ENCODE measurements around the gene KCNQ2.
"Not testable (repeated sequence)": the region's sequence is repeated elsewhere in the genome, so short reads cannot be mapped to it uniquely, and the experiment has no call there.

Gene KCNQ2

DNA sequence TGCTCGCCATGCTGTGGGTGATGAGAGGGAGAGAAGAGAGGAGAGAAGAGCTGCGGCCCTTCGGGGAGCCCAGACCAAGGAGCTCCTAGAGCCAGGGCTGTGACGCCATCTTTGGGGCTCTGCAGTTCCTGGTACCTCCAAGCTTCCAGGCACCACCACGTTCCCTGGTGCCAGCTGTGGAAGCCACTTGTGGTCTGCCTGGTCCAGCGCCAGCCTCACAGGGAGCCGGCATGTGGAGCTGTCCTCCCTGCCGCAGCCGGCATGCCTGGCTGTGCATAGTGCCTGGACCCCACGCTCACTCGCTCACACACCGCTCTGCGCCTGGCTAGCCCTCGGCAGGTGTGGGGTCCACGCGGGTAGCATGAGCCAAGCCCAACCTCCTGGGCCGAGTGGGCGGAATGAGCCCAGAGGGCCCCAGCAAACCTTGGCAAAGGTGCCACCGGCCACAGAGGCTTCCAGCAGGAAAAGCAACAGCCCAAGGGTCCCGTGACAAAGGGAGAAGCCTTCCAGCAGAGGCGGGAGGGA is 92.0 kb downstream of the KCNQ2 start:
- no peak for DNase-seq

DNA sequence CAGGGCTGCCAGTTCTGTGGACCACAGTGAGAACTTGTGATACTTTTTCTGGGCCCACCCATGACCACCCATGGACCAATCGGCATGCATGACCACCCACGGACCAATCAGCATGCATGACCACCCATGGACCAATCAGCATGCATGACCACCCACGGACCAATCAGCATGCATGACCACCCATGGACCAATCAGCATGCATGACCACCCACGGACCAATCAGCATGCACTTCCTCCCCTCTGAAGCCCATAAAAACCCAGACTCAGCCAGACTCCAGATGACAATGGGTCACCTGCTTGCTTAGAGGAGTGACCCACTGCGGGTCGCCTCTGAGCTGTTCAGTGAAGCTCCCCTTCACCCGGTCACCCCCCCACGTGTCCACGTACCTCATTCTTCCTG is 92.6 kb downstream of the KCNQ2 start:
- DNase-seq: not testable (repeated sequence)

DNA sequence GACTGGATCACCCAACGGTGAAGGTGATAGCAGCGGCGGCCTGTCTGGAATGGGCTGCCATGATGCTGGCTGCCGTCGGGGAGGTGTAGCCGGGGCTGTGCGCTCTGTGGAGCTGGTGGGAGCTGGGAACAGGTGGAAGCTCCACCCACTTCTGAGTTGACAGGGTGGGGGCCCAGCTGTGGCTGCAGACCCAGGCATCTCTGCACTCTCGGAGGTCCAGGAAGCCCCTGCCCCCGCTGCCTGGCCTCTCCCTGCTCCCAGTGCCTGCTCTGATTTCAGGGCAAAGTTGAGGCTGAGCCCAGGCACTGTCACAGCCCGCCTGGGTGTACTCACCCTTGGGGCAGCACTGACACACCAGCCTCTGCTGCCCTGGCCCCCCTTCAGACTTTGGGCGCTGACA is 93.2 kb downstream of the KCNQ2 start:
- no peak for DNase-seq

DNA sequence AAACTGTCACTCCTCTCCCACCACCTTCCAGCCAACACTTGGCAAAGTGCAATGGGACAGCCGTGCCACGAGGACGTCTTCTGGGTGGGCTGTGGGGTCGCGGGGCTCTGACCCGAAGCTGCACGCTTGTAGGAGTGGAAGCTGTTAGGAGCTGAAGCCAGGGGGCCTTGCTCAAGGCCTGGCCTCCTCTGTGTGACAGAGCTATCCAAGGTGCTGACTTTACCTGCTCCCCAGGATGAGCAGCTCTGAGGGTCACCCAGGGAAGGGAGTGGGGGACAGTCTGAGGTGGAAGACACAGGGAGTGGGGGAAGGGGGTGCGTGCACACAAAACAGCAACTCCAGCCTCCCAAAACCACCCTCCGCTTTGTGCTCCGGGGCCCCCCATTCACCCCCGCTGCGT is 93.8 kb downstream of the KCNQ2 start:
- no peak for DNase-seq

DNA sequence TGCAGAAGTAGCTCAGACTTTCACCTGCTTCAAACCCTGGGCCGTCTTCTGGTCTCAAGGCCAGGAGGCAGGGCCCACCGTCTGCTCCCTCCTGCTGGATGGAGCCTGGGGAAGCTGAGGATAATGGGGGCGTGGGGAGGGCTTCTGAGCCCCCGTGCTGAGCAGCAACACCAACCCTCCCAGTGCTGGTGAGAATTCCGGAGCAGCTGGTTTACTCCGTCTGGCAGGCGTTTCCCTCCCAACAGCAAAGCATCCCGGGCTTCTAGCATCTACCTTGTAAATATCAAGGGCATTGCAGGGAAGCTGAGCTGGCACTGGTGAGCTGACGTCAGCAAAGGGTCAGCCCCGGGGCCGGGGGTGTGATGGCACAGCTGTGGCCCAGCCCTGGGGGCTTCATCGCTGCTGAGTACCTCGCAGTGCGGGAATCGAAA is 94.5 kb downstream of the KCNQ2 start:
- no peak for DNase-seq

DNA sequence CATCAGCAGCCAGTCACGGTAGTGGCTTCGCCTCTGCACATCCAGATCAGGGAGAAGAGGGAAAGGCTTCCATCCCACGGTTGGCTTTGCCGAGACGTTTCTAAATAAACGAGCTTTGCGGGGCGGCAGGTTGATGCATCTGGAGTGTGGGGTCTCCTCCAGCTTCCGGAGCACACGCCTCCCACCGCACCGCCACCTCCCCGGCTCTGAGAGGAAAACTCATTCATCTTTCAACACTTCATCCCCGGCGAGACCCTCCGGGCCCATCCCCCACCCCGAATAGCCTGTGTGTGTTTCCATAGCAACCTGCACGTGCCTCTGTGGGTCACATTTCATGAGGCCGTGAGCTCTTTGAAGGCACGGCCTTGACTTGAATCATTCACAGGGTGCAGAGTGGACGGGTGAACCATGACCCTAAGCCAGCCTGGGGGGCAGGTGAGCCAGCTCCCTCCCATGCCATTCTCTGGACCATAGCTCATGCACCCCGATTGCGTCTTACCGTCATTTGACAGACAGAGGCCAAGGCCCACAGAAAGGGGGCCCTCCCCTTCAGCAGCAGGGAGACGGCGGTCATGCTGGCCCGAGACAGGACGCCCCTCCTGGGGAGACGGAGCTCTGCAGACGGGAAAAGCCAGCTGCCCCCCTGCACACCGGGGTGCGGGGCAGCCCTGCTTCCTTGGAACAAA is 95.1 kb downstream of the KCNQ2 start:
- DNase-seq: no peak

DNA sequence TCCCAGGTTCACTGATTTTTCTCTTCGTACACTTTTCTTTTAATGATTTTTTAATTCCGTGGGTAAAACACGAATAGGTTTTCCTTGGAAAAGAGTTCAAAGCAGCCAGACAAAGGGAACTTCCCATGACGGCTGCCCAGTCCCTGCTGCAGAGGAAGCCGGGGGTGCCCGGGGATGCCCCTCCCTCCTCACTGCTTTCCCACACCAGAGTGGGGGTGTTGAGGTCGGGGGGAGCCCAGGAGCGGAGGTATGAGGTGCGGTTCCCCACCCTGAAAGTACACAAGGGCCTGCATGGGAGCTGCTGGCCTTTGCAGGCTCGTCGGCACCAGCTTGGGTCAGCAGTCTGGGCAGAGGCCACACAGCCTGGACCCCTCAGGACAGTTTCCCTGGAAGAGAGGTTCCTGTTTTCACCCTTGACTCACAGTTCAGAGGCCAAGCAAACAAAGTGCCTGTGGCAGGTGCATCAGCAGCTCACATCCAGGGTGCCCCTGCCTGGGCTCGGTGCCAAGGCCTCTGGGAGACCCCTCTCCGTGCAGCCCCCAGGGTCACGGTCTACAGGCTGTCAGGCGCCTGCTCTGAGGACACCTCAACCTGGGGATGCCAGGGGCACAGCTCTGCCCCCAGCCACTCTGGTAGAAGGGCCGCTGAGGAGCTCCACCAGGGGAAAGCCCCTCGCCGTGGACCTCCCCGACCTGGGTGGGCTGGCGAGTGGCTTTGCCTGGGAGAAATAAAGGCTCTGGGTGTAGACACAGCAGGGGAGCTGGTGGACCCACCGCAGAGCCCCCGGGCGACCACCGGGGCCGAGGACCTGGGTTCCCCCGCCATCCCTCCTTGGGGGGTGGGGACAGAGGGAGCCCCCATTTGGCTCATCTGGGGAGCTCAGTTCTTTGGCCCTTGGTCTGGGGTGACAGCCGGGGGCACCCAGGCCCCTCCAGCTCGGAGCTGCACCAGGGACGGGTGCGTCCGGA is 95.9 kb downstream of the KCNQ2 start:
- no peak for DNase-seq

DNA sequence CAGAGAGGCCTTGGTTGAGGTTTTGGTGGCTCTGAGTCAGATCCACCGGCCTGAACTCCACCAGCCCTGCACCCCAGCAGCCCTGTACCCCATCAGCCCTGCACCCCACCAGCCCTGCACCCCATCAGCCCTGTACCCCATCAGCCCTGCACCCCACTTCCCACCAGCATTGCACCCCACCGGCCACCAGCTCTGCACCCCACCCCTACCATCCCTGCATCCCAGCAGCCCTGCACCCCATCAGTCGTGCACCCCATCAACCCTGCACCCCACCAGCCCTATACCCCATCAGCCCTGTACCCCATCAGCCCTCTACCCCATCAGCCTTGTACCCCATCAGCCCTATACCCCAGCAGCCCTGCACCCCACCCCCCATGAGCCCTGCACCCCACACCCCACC is 97.0 kb downstream of the KCNQ2 start:
- DNase-seq: no peak

DNA sequence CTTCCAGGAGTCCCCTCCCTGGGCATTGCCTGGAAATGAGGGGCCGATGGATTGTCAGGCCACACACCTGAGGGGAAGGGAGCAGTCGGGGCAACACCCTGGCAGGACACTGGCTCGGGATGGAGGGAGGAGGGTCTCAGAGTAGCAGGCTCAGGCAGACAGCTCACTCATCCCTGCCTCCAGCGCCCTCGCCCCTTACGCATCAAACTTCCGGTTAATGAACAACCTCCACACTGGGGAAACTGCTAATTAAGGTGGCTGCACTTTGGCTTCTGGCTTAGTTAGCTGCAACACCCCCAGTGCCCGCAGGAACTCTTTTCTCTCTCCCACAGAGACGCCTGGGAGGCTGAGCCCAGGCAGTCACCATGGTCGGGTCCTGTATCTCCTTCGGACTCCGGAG is 98.0 kb downstream of the KCNQ2 start:
- DNase-seq: no peak

DNA sequence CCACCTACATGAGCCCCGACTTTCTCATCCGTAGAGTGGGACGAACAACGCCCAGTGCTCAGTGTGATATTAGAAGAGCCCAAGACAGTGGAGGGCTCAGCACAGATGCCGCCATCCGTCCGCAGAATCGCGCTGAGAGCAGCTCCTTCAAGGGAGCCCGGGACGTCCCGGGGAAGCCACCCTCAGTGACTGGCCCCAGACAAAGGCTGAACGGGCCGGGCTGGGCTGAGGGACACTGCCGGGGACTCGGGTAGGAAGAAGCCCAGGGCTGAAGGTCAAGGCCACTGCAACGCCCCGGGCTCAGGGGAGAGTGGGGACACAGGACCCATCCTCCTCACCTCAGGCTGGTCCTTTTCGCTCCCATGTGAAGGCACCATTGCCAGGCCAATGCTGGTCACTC is 98.5 kb downstream of the KCNQ2 start:
- DNase-seq: no peak

DNA sequence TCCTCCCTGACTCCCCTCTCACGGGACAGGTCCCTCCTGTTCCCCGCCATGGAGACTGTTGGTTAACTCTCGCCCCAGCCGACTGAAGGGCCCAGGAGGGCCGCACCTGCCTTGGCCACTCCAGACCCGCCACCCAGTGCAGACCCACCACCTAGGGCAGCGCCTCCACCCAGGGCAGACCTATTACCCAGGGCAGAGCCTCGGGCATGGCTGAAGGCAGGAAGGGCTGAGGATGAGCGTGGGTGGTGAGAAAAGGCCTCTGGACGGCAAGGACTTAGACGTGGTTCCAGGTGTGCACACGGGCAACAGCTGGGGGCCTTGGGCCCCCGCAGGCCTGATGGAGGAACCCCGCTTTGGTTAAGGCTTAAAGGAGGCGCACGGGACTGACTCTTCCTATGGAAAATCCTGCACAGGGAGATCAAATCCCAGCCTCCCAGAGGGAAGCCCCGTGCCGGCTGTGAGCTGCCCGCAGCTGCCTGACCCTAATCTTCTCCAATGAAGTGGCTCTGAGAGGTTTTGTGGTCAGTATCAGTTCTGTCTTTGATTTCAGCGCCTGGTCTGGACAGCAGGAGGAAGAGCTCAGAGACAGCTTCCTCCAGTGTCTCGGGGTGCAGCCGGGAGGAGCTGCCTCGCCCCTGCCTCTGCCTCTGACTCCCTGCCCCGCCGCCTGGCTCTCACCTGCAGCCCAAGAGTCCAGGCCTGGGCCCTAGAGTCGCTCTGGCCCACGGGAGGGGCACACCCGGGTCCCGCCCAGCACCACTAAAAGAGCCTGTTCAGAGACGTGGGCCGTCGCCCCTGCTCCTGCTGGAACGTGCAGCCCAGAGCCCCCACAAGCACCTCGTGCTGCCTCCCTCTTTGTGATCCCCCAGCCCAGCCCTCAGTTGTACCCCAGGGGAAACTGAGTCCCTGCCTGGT is 99.2 kb downstream of the KCNQ2 start:
- no peak for DNase-seq

DNA sequence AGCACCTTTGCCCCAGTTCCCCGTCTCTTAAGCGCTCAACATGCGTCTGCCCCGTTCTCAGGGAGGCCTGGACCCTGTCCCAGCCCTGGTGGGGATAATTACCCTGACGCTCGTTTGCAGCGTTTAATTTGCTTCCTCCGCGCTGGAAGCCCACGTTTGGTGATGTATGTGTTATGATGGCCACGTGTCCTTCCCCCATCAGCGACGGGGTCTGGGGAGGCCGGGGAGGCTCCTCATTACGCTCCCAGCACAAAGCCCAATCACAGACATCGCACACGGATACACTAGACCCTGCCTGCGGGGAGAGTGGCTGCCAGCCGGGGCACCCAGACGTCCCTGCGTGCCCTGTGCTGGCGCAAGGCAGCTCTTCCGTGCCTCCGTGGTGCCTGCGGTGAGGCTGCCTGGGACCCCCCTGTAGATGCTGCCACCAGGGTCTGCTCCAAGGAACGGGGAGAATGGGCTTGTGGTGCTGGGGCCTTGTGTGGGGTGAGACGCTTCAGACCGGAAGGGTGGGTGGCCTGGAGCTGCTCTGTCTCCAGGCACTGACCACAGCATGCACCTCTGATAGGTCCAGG is 101.1 kb downstream of the KCNQ2 start:
- no peak for DNase-seq

DNA sequence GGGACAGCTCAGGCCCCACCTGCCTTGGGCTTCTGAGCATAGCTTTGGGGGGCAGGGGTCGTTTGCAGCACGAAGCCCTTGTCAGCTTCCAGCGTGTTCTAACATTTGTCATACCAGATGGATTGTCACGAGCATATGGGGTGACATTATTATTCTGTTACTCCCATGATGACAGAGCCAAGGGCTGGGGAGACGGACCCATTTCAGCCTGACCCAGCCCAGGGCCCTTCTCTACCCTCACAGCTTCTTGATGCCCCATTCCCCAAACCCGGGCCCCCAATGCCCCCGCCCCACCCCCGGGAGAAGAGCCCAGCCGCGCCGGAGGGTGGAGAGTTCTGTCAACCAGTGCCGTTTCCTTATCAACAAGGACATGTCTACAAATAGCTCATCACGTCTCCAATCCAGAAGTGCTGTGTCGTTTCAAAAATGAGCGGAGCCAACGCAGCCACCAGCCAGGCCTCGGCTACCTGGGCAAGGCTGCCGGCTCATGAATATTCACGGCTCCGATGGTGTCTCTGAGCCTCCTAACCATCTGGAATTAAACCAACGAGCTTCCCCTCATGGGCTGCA is 101.8 kb downstream of the KCNQ2 start:
- no peak for DNase-seq

DNA sequence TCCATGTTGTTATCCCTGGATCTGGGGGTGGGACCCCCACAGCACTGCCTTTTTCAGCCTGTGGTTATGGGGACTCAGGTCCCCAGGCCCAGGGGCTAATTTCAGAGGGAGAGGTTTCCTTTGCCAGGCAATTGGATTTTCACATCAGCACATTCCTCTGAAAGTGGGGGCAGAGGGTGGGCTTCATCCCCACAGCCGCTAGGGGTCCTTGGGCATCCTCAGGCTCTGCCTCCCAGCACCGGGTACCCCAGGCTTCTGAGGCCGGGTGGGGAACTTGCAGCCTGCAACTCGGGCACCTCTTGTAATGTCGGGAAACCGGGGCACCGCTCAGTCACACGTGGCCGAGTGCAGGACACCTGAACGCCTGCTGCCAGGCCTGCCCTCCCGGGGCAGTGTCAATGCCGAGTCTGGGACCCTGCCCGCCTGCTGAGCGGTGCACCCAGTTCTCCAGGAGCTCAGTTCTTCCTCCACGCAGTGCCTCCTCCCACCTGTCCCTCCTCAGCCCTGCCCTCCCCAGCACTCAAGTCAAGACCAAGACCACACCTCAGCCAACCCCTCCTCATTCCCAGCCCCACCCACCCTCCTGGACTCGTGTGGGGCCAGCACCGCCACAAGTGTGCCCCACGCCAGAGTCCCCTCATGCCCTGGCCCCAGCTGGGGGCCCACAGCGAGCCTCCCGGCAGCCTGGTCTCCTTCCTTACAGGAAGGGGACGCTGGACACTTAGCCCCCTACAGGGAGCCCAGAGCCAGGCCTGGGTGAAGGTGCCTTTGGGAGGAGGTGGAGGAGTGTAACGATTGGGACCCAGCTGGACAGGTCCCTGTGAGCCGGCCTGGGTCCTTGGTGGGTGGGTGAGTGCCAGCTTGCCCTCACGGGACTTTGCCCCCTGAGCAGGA is 102.5 kb downstream of the KCNQ2 start:
- DNase-seq: no peak

DNA sequence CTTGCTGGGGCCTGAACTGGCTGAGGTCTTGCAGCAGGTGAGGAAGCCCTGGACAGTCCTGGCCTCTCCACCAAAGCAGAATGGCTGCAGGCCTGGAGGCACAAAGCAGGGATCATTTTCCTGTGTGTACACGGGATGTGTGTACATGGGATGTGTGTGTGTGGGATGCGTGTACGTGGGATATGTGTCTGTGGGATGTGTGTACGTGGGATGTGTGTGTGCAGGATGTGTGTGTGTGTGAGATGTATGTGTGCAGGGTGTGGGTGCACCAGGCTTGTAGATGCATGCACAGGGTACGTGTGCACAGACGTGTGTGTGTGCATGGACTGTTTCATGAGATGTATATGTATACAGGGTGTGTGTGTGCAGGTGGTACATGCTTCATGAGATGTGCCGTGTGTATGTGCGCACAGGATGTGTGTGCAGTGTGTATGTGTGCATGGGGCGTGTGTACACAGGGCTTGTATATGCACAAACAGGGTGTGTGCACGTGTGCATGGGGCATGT is 103.4 kb downstream of the KCNQ2 start:
- DNase-seq: no peak

DNA sequence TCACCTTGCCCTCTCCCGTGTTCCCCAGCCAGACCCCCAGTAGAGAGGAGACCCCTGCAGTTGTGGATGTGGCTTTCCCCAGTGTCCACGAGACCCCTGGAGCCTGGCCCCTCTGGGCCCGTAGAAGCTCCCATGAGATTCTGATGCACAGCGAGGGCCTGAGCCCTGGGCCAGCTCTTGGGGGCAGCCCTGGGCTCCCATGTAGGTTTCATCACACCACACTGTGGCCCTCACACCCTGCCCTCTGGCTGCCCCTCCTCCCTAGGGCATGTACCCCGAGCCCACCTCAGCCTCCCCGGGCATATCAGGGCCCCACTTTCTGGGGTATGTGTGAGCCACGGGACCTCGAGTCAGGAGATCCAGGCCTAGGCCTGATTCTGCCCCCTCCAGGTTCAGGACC is 104.3 kb downstream of the KCNQ2 start:
- no peak for DNase-seq

DNA sequence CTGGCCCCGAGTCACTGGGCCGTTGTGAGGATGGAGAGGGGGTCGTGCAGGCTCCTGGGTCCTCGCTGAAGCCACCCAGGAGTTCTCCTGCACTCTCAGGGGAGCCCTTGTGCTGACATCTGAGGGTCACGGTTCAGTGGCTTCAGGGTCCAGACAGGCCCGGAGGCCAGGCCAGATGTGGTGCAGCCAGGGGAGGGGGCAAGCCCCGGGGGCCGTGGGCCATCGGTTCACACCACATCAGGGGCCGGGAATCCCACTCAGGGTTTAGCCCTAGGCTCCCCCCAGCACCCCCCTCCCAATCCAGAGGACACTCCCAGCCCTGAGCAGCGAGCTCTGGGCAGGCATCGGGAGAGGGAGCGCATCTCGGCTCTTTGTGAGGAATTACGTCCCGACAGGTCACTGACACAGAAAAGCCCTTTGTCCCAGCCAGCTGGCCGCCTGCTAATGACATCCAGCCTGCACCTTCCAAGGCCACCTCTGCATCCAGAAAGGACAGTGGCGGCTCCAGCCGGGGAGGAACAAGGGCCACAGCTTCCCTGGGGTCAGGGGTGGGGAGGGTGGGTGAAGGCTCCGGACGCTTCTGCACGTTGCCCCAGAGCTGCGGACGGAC is 104.9 kb downstream of the KCNQ2 start:
- no peak for DNase-seq

DNA sequence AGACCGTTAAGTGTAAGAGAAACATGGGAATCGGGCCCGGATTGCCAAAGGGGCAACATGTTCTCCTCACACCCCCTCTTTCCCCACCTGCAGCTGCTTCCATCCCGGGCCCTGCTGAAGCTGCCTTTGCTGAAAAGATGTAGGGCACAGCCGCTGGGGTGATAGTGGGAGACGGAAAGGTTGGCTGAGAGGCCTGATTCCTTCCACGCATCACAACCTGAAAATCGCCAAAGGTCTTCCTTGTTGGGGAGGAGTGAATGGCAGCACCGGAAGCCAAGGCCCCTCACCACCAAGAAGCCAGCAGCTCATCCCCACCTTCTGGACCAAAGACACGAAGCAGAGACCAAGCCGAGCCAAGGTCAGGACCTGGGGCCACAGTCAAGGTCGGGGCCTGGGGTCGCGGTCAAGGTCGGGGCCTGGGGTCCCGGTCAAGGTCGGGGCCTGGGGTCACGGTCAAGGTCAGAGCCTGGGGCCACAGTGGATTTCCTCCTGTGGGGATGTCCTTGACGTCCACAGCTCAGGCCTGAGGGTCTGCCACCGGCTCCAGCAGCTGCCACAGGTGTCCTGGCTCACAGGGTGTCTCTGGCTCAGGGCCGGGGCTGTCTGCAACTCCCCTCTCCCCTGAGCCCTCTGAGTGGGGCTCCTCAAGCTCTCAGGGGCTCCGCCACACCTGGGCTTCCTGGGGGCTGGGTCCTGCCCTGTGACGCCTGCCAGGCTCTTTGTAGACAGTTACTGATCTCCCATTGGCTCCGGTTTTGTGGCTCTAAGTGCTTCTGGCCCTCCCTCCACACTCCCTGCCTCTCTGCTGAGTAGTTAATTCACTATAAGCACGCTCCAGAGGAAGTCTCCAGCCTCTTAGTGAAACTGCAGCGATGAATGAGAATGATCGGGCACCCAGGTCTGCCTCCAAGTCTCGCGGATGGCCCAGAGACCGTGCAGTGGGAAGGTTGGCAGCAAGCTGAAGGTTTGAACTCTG is 105.8 kb downstream of the KCNQ2 start:
- DNase-seq: no peak

Data from SW 1271 (cell line).